Activated T-cell treated with anti-CD3 and anti-CD28 coated beads, Interleukin-2, amount 50 U/mL, for 1 hour (primary cell): ENCODE measurements around the gene NBPF26.
"Not testable (repeated sequence)": the region's sequence is repeated elsewhere in the genome, so short reads cannot be mapped to it uniquely, and the experiment has no call there.

Experiments
- DNase-seq: peaks from one replicate; pipeline ENCODE4 v3.0.0-alpha.2; 2020

NBPF26 gene

GRCh38 chr1:120859615-120860234 is 136.0 kb downstream of the NBPF26 start:
- not testable (repeated sequence) for DNase-seq

DNA sequence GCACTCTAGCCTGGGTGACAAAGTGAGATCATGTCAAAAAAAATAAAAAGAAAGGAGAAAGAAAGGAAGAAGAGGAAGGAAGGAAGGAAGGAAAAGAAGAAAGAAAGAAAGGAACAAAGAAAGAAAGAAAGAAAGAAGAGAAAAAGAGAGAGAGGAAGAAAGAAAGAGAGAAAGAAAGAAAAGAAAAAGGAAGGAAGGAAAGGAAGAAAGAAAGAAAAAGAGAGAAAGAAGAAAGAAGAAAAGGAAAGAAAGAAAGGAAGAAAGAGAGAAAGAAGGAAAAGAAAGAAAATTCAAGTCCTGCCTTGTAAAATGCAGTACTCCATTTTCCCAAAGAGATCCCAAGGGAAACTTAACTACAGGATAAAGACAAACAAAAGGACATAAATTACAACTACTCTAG is 154.5 kb downstream of the NBPF26 start:
- DNase-seq: not testable (repeated sequence)

DNA sequence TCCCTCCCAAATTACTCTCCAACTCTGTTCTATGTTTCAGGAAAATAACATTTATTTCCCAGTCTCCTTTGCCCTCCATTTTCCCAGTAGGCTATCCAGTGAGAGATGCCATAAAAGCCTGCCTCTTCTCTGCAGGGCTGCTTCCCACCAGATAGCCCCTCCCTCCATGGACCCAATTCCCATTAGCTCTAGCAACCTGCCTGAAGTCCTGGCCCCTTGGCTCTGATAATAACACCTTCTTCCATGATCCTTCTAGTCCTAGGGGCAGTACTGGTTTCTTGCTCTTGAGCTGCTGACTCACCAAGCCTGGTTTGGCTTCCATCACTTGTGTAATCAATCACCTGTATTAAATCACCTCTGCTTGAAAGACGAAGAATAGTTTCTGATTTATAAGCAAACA is 156.3 kb downstream of the NBPF26 start:
- not testable (repeated sequence) for DNase-seq

DNA sequence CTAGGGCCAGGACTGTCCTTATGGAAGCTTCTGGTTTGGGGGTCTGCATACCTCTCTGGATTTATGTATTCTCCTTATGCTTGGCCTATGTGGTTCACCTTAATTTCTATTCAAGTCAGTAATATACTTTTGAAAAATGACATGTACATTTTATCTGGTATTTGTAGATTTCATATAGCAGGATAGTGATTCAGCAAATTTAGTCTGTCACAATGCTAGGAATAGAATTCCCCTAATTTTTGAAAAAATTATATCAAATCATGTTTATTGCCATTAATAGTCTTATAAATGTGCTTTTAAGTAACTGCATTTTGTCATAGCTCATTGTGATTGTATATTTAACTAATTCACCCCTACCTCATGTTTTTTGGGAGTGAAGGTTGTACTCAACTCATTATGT is 158.2 kb downstream of the NBPF26 start:
- DNase-seq: not testable (repeated sequence)
